IMR-90 (cell line): ENCODE results near the gene AKR1C2. TPM values are rescaled to one million over a fixed set of nuclear protein-coding genes. Genes with fewer than 3 reads are reported as not detected.

Experiments used
- ATAC-seq: fragments of 200-7000 bp; cut with Tn5 transposase; 2 replicates; pipeline ENCODE4 v1.9.1; 2020; ENCODE audit warnings: low read depth, mild to moderate bottlenecking, moderate library complexity
- BruUV-seq: library from RNA; stranded (reverse); fragments of 400-500 nt; replicated peaks from 2 replicates; lab custom pipeline; 2021; lab: Mats Ljungman, UMichigan
- CTCF ChIA-PET: fragments of 300-600 bp; formaldehyde crosslinking; extraction: SDS; loops from one replicate; lab custom pipeline; 2021; ENCODE audit warnings: antibody characterized with exemption; lab: Yijun Ruan, JAX
- POLR2A ChIA-PET: fragments of 300-600 bp; sonication (Branson Sonifier 250); formaldehyde crosslinking; loops from one replicate; lab custom pipeline; 2022; ENCODE audit warnings: antibody characterized with exemption; ENCODE audit not compliant: unreplicated experiment; lab: Charles Lee
- DNase-seq: peaks from one replicate; pipeline ENCODE4 v3.0.0; 2013
- H2AFZ ChIP-seq: replicated peaks from 2 replicates; pipeline ENCODE3; 2013; ENCODE audit warnings: low read length, mild to moderate bottlenecking; ENCODE audit not compliant: poor library complexity
- H2AK5ac ChIP-seq: 2 replicates; pipeline ENCODE4 v1.6.1; 2013; ENCODE audit warnings: low read depth, low read length, inconsistent platforms
- H2AK9ac ChIP-seq: replicated peaks from 2 replicates; pipeline ENCODE3; 2013; ENCODE audit warnings: mild to moderate bottlenecking, low read depth, low read length, moderate library complexity; ENCODE audit not compliant: poor library complexity
- H2BK120ac ChIP-seq: 2 replicates; pipeline ENCODE4 v1.6.1; 2013; ENCODE audit warnings: low read depth, low read length, inconsistent platforms
- H2BK15ac ChIP-seq: 3 replicates; pipeline ENCODE4 v1.6.1; 2013; ENCODE audit warnings: low read depth, low read length, inconsistent platforms
- H2BK20ac ChIP-seq: 2 replicates; pipeline ENCODE4 v1.6.1; 2013; ENCODE audit warnings: low read depth, mild to moderate bottlenecking, inconsistent platforms, low read length, moderate library complexity
- H2BK5ac ChIP-seq: 2 replicates; pipeline ENCODE4 v1.6.1; 2013; ENCODE audit warnings: mild to moderate bottlenecking, low read depth, low read length, inconsistent platforms; ENCODE audit not compliant: poor library complexity, severe bottlenecking
- H3K14ac ChIP-seq: replicated peaks from 2 replicates; pipeline ENCODE4 v1.6.1; 2013; ENCODE audit warnings: low read depth, low read length, inconsistent platforms
- H3K18ac ChIP-seq: 2 replicates; pipeline ENCODE4 v1.6.1; 2013; ENCODE audit warnings: low read depth, low read length, control low read depth
- H3K23ac ChIP-seq: 2 replicates; pipeline ENCODE4 v1.6.1; 2013; ENCODE audit warnings: low read depth, low read length, inconsistent platforms
- H3K27ac ChIP-seq: 2 replicates; pipeline ENCODE4 v1.5.1; 2013; ENCODE audit warnings: mild to moderate bottlenecking, control low read depth, low read length; ENCODE audit not compliant: insufficient read depth
- H3K27me3 ChIP-seq: 2 replicates; pipeline ENCODE4 v1.6.1; 2013; ENCODE audit warnings: low read length; ENCODE audit not compliant: control insufficient read depth, insufficient read depth
- H3K36me3 ChIP-seq: 2 replicates; pipeline ENCODE4 v1.6.1; 2013; ENCODE audit warnings: low read length, mixed read lengths; ENCODE audit not compliant: control insufficient read depth, insufficient read depth
- H3K4ac ChIP-seq: 2 replicates; pipeline ENCODE4 v1.6.1; 2013; ENCODE audit warnings: low read depth, low read length, inconsistent platforms
- H3K4me1 ChIP-seq: 2 replicates; pipeline ENCODE4 v1.6.1; 2013; ENCODE audit warnings: low read length, mixed read lengths; ENCODE audit not compliant: control insufficient read depth, insufficient read depth
- H3K4me2 ChIP-seq: 2 replicates; pipeline ENCODE4 v1.6.1; 2013; ENCODE audit warnings: low read depth, mild to moderate bottlenecking, control low read depth, low read length, moderate library complexity
- H3K4me3 ChIP-seq: 2 replicates; pipeline ENCODE4 v1.5.1; 2013; ENCODE audit warnings: low read depth, mild to moderate bottlenecking, control low read depth, low read length, moderate library complexity; ENCODE audit not compliant: insufficient read depth
- H3K56ac ChIP-seq: 2 replicates; pipeline ENCODE4 v1.6.1; 2013; ENCODE audit warnings: low read length, inconsistent platforms; ENCODE audit not compliant: insufficient read depth; ENCODE audit errors: extremely low read depth
- H3K79me1 ChIP-seq, 2 experiments: 2 replicates each; pipeline ENCODE4 v1.6.1; 2013; ENCODE audit warnings: low read length in 2 of 2, inconsistent platforms in 1 of 2, low read depth in 1 of 2
- H3K9ac ChIP-seq: 2 replicates; pipeline ENCODE4 v1.6.1; 2013; ENCODE audit warnings: low read depth, low read length, control low read depth
- H3K9me1 ChIP-seq: 2 replicates; pipeline ENCODE4 v1.6.1; 2013; ENCODE audit warnings: low read length, inconsistent platforms; ENCODE audit not compliant: insufficient read depth
- H3K9me3 ChIP-seq: 2 replicates; pipeline ENCODE4 v1.6.1; 2013; ENCODE audit warnings: low read length; ENCODE audit not compliant: control insufficient read depth, insufficient read depth
- H4K20me1 ChIP-seq: 2 replicates; pipeline ENCODE4 v1.6.1; 2013; ENCODE audit warnings: low read length, inconsistent platforms; ENCODE audit not compliant: insufficient read depth
- H4K5ac ChIP-seq: 2 replicates; pipeline ENCODE4 v1.6.1; 2013; ENCODE audit warnings: mild to moderate bottlenecking, low read depth, low read length, control low read depth
- H4K8ac ChIP-seq, 2 experiments: 2 replicates each; pipeline ENCODE4 v1.6.1; 2013; ENCODE audit warnings: low read depth in 2 of 2, low read length in 2 of 2, control low read depth in 1 of 2, inconsistent platforms in 1 of 2
- H4K91ac ChIP-seq: 2 replicates; pipeline ENCODE4 v1.6.1; 2013; ENCODE audit warnings: low read depth, low read length, inconsistent platforms; ENCODE audit not compliant: insufficient read depth
- CEBPB ChIP-seq: IDR thresholded peaks from 2 replicates; pipeline ENCODE4 v1.6.1; 2012; ENCODE audit warnings: low read depth, low read length, improper control_type of control experiment
- CHD1 ChIP-seq: IDR thresholded peaks from 2 replicates; pipeline ENCODE4 v1.6.1; 2012; ENCODE audit warnings: low read depth, low read length, improper control_type of control experiment
- ELK1 ChIP-seq: fragments of 150-350 bp; IDR thresholded peaks from 2 replicates; pipeline ENCODE4 v1.6.1; 2016; ENCODE audit warnings: low read depth, mild to moderate bottlenecking, low read length, moderate library complexity, borderline replicate concordance
- FOS ChIP-seq: fragments of 150-350 bp; IDR thresholded peaks from 2 replicates; pipeline ENCODE4 v1.6.1; 2016; ENCODE audit warnings: low read depth, low read length
- POLR2A ChIP-seq: IDR thresholded peaks from 2 replicates; pipeline ENCODE4 v1.6.1; 2012; ENCODE audit warnings: mild to moderate bottlenecking, low read depth, low read length
- RAD21 ChIP-seq: IDR thresholded peaks from 2 replicates; pipeline ENCODE4 v1.6.1; 2012; ENCODE audit warnings: low read length, improper control_type of control experiment
- WGBS, 2 experiments: methylation state at CpG; one replicate each; pipeline versions ENCODE4 v1.1.5 to v1.1.7; 2013; ENCODE audit warnings: missing lambda C conversion rate in 2 of 2; ENCODE audit not compliant: insufficient read length in 1 of 2; ENCODE audit errors: extremely low coverage in 2 of 2; 5-methylcytosine and 5-hydroxymethylcytosine counted together
- dilution Hi-C: fragments of 300-500 bp; cut with HindIII; formaldehyde crosslinking; loops from one replicate; pipeline ENCODE4 v1.14.3; 2018; ENCODE audit warnings: low sequenced_read_pairs; ENCODE audit not compliant: unreplicated experiment
- in situ Hi-C: fragments of 300-500 bp; cut with MboI; formaldehyde crosslinking; loops from 3 replicates; pipeline ENCODE4 v1.14.3; 2019; ENCODE audit warnings: low sequenced_read_pairs, inconsistent platforms, mixed read lengths
- intact Hi-C: fragments of 100-400 bp; cut with micrococcal nuclease; formaldehyde crosslinking; loops from 2 replicates; pipeline ENCODE4 v1.10.0; 2022
- polyA plus RNA-seq, 3 experiments: library from polyadenylated mRNA; depleted of rRNA; stranded (reverse); fragments of >200 nt; gene quantifications; 2 replicates each; pipeline ENCODE4 v1.2.3, GENCODE V29; 2012; ENCODE audit warnings: low replicate concordance in 1 of 3
- total RNA-seq: library from RNA; depleted of rRNA; stranded (reverse); fragments of >200 nt; gene quantifications from 2 replicates; pipeline ENCODE4 v1.2.3, GENCODE V29; 2012

Gene AKR1C2
- total and polyA plus RNA-seq, 2 of the 4 experiments (the other 2 are of a cell fraction), result 0.36 to 1.0 TPM

DNA sequence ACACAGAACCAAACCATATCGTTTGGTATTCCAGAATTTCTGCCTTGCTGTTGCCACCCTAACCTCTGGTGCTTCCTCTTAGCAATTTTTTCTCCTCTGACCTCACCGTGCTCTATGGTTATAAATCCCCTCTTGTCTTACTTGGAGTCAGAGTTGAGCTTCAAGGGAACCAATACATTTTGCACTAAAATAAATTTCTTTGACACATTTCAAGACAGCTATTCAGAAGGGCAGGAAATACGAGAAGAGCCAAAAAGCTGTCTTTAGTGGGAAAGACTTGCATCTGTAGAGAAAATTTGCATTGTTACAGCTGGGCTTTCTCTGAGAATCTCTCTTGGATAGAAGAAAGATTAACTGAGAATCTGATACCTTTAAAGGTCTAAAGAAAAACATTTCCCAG, 14.5 kb upstream of the AKR1C2 start:
- Histone ChIP-seq H4K91ac (no peak overlapping the region), H3K9ac (no peak overlapping the region), H2AK5ac (no peak overlapping the region), H3K4me1 (peaks cover 3% of the 10 kb centered on the region; the same call in 1 of the 2 replicates), H3K27ac (no peak overlapping the region), H2BK15ac (no peak overlapping the region), H4K8ac (no peak overlapping the region), H3K14ac (no peak overlapping the region), H3K4me2 (no peak overlapping the region), H4K5ac (no peak overlapping the region), H3K27me3 (no peaks in the 10 kb centered on the region), H3K9me1 (no peaks in the 10 kb centered on the region), H3K79me1 (no peaks in the 10 kb centered on the region; a peak in 1 of 4 replicates), H3K23ac (no peak overlapping the region), H3K18ac (no peak overlapping the region), H3K56ac (no peak overlapping the region), H3K9me3 (no peaks in the 10 kb centered on the region), H2AFZ (no peak overlapping the region), H3K4ac (no peak overlapping the region), H3K4me3 (no peak overlapping the region), H2BK20ac (no peak overlapping the region), H2BK120ac (no peak overlapping the region), H2BK5ac (no peak overlapping the region), H2AK9ac (no peak overlapping the region), H4K20me1 (no peaks in the 10 kb centered on the region), H3K36me3 (no peaks in the 10 kb centered on the region)
- in situ Hi-C loops, result no loop called here
- dilution Hi-C loops, result no loop called here
- no CpG with 5 or more reads among the region's 3 CpGs for WGBS, 2 experiments
- no peak for TF ChIP-seq CHD1
- no peak for TF ChIP-seq POLR2A
- no peak for TF ChIP-seq ELK1
- no peak for TF ChIP-seq FOS
- no peak for TF ChIP-seq CEBPB
- no peak for TF ChIP-seq RAD21
- CTCF ChIA-PET, result interaction anchor here (1.1 kb wide), 1 partner anchor 168 kb away, joined by 5 read pairs; no protein-coding TSS in a partner anchor
- no peak for DNase-seq
- intact Hi-C loops, result loop anchor here (2.0 kb wide), 2 partner anchors 77 to 265 kb away; partner anchors contain the start of gene AKR1C3
- POLR2A ChIA-PET, result no interaction called here
- ATAC-seq, result 0 out of 2 replicates have a peak, but pooled peaks have one; percentile 4
- BruUV-seq, result no TSS peak
